HG03025 (cell line): ENCODE data around the gene ALDH1A2.

Experiments used
- ATAC-seq: cut with Tn5 transposase; IDR thresholded peaks from one replicate; pipeline ENCODE4 v1.9.1; 2021; ENCODE audit warnings: mild to moderate bottlenecking, moderate library complexity; ENCODE audit not compliant: unreplicated experiment, low FRiP score

ALDH1A2 gene

GRCh38 chr15:57947781-57948180 is 117.7 kb downstream of the ALDH1A2 start:
- ATAC-seq: no peak

- no peak for ATAC-seq
These were observed 118.2 kb downstream of the ALDH1A2 start for GRCh38 chr15:57947282-57947681.

GRCh38 chr15:57946491-57947048 is 118.9 kb downstream of the ALDH1A2 start:
- no peak for ATAC-seq

GRCh38 chr15:57945616-57946015 is 119.9 kb downstream of the ALDH1A2 start:
- no peak for ATAC-seq

- no peak for ATAC-seq
These were observed 121.6 kb downstream of the ALDH1A2 start for GRCh38 chr15:57943754-57944420.

- ATAC-seq: no peak
These were observed 122.3 kb downstream of the ALDH1A2 start for GRCh38 chr15:57943171-57943570.

- no peak for ATAC-seq
These were observed 123.7 kb downstream of the ALDH1A2 start for GRCh38 chr15:57941816-57942215.

- no peak for ATAC-seq
These were observed 133.2 kb downstream of the ALDH1A2 start for GRCh38 chr15:57932348-57932747.

GRCh38 chr15:57931570-57931969 is 133.9 kb downstream of the ALDH1A2 start:
- no peak for ATAC-seq

GRCh38 chr15:57927091-57927631 is 138.3 kb downstream of the ALDH1A2 start:
- no peak for ATAC-seq

- ATAC-seq: no peak
These were observed 139.9 kb downstream of the ALDH1A2 start for GRCh38 chr15:57925650-57926049.

GRCh38 chr15:57924598-57924997 is 140.9 kb downstream of the ALDH1A2 start:
- ATAC-seq: no peak

- no peak for ATAC-seq
These were observed 141.8 kb downstream of the ALDH1A2 start for GRCh38 chr15:57923750-57924149.

GRCh38 chr15:57923306-57923705 is 142.2 kb downstream of the ALDH1A2 start:
- no peak for ATAC-seq

GRCh38 chr15:57922776-57923175 is 142.7 kb downstream of the ALDH1A2 start:
- no peak for ATAC-seq

GRCh38 chr15:57921371-57921770 is 144.1 kb downstream of the ALDH1A2 start:
- no peak for ATAC-seq

GRCh38 chr15:57920911-57921310 is 144.6 kb downstream of the ALDH1A2 start:
- no peak for ATAC-seq

- no peak for ATAC-seq
These were observed 145.8 kb downstream of the ALDH1A2 start for GRCh38 chr15:57919754-57920153.

- ATAC-seq: no peak
These were observed 147.5 kb downstream of the ALDH1A2 start for GRCh38 chr15:57917998-57918397.

GRCh38 chr15:57916695-57917094 is 148.8 kb downstream of the ALDH1A2 start:
- ATAC-seq: no peak

GRCh38 chr15:57915827-57916531 is 149.5 kb downstream of the ALDH1A2 start:
- ATAC-seq: no peak
